ENCODE data around the gene ZIC1.

- TF ChIP-seq REST (IDR thresholded peaks at IDR 0.05; ENCODE audit: low read depth) (no peak), RAD21 (IDR thresholded peaks at IDR 0.05; ENCODE audit: low read depth) (no peak), ZNF274 (IDR thresholded peaks at IDR 0.05; ENCODE audit: low read depth, low read length) (no peak), TCF7L2 (IDR thresholded peaks at IDR 0.05; ENCODE audit: borderline replicate concordance, extremely low read depth, insufficient read depth, insufficient read length) (no peak), CTCF (IDR thresholded peaks at IDR 0.05 in 2 of 3, conservative IDR thresholded peaks at IDR 0.05 in 1 of 3; ENCODE audit: borderline replicate concordance in 1 of 3, insufficient read depth in 1 of 3, low read depth in 2 of 3, low read length in 2 of 3) (no peak), YY1 (IDR thresholded peaks at IDR 0.05; ENCODE audit: extremely low read depth, insufficient replicate concordance, low read depth, low read length) (no peak), POLR2A (IDR thresholded peaks at IDR 0.05; ENCODE audit: borderline replicate concordance, extremely low read depth, insufficient read depth, insufficient read length) (no peak), EZH2phosphoT487 (IDR thresholded peaks at IDR 0.05; ENCODE audit: borderline replicate concordance) (no peak), EZH2 (IDR thresholded peaks at IDR 0.05) (no peak), POLR2AphosphoS5 (IDR thresholded peaks at IDR 0.05; ENCODE audit: low read depth, low read length) (no peak), ZBTB33 (IDR thresholded peaks at IDR 0.05; ENCODE audit: extremely low read depth, insufficient replicate concordance, low read length) (no peak)
Observed at GRCh38 chr3:147447224-147447623, 38.1 kb downstream of the ZIC1 start.

Data from HCT116 (cell line).